ENCODE measurements around the gene ULK2. TPM values are rescaled to one million over a fixed set of nuclear protein-coding genes. Genes with fewer than 3 reads are reported as not detected.

Gene ULK2
- total RNA-seq, 4 donors from 2014 or later: 9.0 to 28.5 (median 12.9) TPM

GRCh38 chr17:19731626-19732025 is 136.1 kb downstream of the ULK2 start:
- in situ Hi-C loops (cut with MboI; ENCODE audit: low pct_ligation_motif_present in 1 of 4, low pct_unique_long_range_greater_than_20kb in 1 of 4, low sequenced_read_pairs in 3 of 4) (loop anchor here in 1 of 4 donors (10.0 kb wide), 1 partner anchor 57 kb away; no protein-coding TSS in a partner anchor), intact Hi-C loops (cut with DNase I; ENCODE audit: low total_unique reads) (no loop called here)
- Histone ChIP-seq H3K9me3 (no peaks in the 10 kb centered on the region), H3K36me3 (no peaks in the 10 kb centered on the region), H3K4me1 (peaks cover 18 to 44% (median 26%) of the 10 kb centered on the region in 4 donors), H3K4me3 (no peak overlapping the region), H3K27ac (no peak overlapping the region), H3K27me3 (no peaks in the 10 kb centered on the region)
- 97% methylated on average over 11 of the region's 11 CpGs; no CpG with 5 or more reads in 1 of the 2 donors for WGBS, 2 donors (ENCODE audit: low coverage in 1 of 2)
- no peak for TF ChIP-seq POLR2A (IDR thresholded peaks at IDR 0.05)
- no peak for TF ChIP-seq EP300 (IDR thresholded peaks at IDR 0.05; ENCODE audit: low read depth)
- no peak for TF ChIP-seq POLR2AphosphoS5 (IDR thresholded peaks at IDR 0.05)
- DNase-seq: no peak

GRCh38 chr17:19730843-19731242 is 136.9 kb downstream of the ULK2 start:
- Histone ChIP-seq H3K27ac (no peak overlapping the region), H3K4me1 (peaks cover 18 to 49% (median 26%) of the 10 kb centered on the region in 4 donors), H3K27me3 (no peaks in the 10 kb centered on the region), H3K9me3 (no peaks in the 10 kb centered on the region), H3K36me3 (no peaks in the 10 kb centered on the region), H3K4me3 (no peak overlapping the region)
- DNase-seq: no peak
- intact Hi-C loops (cut with DNase I; ENCODE audit: low total_unique reads) (no loop called here), in situ Hi-C loops (cut with MboI; ENCODE audit: low pct_ligation_motif_present in 1 of 4, low pct_unique_long_range_greater_than_20kb in 1 of 4, low sequenced_read_pairs in 3 of 4) (loop anchor here in 1 of 4 donors (10.0 kb wide), 1 partner anchor 56 kb away; no protein-coding TSS in a partner anchor)
- no peak for TF ChIP-seq CTCF (IDR thresholded peaks at IDR 0.05)
- no peak for TF ChIP-seq EP300 (IDR thresholded peaks at IDR 0.05; ENCODE audit: low read depth)
- TF ChIP-seq POLR2A (IDR thresholded peaks at IDR 0.05): no peak
- TF ChIP-seq POLR2AphosphoS5 (IDR thresholded peaks at IDR 0.05): no peak
- 79 to 100% methylated on average over 1 to 4 of the region's 4 CpGs for WGBS, 2 donors (ENCODE audit: low coverage in 1 of 2)

DNA sequence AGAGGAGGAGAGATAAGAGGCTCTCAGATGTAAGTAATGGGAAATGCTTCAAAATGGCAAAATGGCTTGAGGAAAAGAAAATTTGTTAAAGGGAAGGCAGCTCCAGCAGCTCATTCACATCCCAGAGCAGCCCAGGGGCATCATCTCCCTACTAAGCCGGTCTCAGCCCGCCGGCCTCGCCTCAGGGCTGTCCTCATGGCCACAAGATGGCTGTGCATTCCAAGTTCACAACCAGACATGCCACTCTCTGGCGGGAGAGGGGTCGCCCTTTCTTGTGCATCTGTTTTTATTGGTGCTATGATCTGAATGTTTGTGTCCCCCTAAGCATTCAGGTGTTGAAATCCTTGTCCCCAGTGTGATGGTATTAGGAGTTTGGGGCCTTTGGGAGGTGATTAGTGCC is 137.8 kb downstream of the ULK2 start:
- H3K4me1 ChIP-seq: peaks cover 21 to 53% (median 30%) of the 10 kb centered on the region in 4 donors
- no peaks in the 10 kb centered on the region for H3K27me3 ChIP-seq
- no peak for DNase-seq
- no peak overlapping the region for H3K4me3 ChIP-seq
- no peaks in the 10 kb centered on the region for H3K9me3 ChIP-seq
- intact Hi-C loops (cut with DNase I; ENCODE audit: low total_unique reads) (loop anchor here (5.0 kb wide), 1 partner anchor 83 kb away; the partner anchor contains the start of gene ALDH3A2), in situ Hi-C loops (cut with MboI; ENCODE audit: low pct_ligation_motif_present in 1 of 4, low pct_unique_long_range_greater_than_20kb in 1 of 4, low sequenced_read_pairs in 3 of 4) (loop anchor here in 1 of 4 donors (10.0 kb wide), 1 partner anchor 55 kb away; no protein-coding TSS in a partner anchor)
- WGBS, 2 donors (ENCODE audit: low coverage in 1 of 2): 87% methylated on average over 6 of the region's 6 CpGs; no CpG with 5 or more reads in 1 of the 2 donors
- TF ChIP-seq POLR2A (IDR thresholded peaks at IDR 0.05) (no peak), CTCF (IDR thresholded peaks at IDR 0.05) (no peak), POLR2AphosphoS5 (IDR thresholded peaks at IDR 0.05) (no peak)
- no peaks in the 10 kb centered on the region for H3K36me3 ChIP-seq
- H3K27ac ChIP-seq: no peak overlapping the region

- 0 to 22% methylated on average over 1 to 7 of the region's 7 CpGs for WGBS, 2 donors (ENCODE audit: low coverage in 1 of 2)
- H3K27me3 ChIP-seq: no peaks in the 10 kb centered on the region
- no peak for TF ChIP-seq CTCF (IDR thresholded peaks at IDR 0.05)
- peak; percentile 69 to 81 (median 75) for TF ChIP-seq POLR2AphosphoS5 (IDR thresholded peaks at IDR 0.05)
- no peak for TF ChIP-seq EP300 (IDR thresholded peaks at IDR 0.05; ENCODE audit: low read depth)
- H3K4me3 ChIP-seq: no peak overlapping the region
- peaks cover 25 to 50% (median 36%) of the 10 kb centered on the region in 4 donors for H3K4me1 ChIP-seq
- peak overlapping the region; percentile 84 to 95 (median 87) for H3K27ac ChIP-seq
- intact Hi-C loops (cut with DNase I; ENCODE audit: low total_unique reads) (loop anchor here (5.0 kb wide), 1 partner anchor 81 kb away; the partner anchor contains the start of gene ALDH3A2), in situ Hi-C loops (cut with MboI; ENCODE audit: low pct_ligation_motif_present in 1 of 4, low pct_unique_long_range_greater_than_20kb in 1 of 4, low sequenced_read_pairs in 3 of 4) (no loop called here)
- H3K36me3 ChIP-seq: no peaks in the 10 kb centered on the region
- no peaks in the 10 kb centered on the region for H3K9me3 ChIP-seq
- DNase-seq: peak; percentile 80
These were observed 139.6 kb downstream of the ULK2 start for GRCh38 chr17:19728084-19728495.
